ENCODE measurements around the gene C5orf46.

Gene C5orf46

DNA sequence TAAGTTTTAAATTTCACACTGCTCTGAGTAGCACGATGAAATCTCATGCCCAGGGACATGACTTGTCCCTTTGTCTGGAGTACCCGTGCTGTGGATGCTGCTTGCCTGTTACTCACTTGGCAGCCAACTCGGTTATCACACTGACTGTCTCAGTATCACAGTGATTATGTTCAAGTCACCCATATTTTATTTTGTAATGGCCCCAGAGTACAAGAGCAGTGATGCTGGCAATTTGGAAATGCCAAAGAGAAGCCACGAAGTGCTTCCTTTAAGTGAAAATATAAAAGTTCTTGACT lies 50.6 kb downstream of the C5orf46 start:
- TF ChIP-seq, protein P1, sequence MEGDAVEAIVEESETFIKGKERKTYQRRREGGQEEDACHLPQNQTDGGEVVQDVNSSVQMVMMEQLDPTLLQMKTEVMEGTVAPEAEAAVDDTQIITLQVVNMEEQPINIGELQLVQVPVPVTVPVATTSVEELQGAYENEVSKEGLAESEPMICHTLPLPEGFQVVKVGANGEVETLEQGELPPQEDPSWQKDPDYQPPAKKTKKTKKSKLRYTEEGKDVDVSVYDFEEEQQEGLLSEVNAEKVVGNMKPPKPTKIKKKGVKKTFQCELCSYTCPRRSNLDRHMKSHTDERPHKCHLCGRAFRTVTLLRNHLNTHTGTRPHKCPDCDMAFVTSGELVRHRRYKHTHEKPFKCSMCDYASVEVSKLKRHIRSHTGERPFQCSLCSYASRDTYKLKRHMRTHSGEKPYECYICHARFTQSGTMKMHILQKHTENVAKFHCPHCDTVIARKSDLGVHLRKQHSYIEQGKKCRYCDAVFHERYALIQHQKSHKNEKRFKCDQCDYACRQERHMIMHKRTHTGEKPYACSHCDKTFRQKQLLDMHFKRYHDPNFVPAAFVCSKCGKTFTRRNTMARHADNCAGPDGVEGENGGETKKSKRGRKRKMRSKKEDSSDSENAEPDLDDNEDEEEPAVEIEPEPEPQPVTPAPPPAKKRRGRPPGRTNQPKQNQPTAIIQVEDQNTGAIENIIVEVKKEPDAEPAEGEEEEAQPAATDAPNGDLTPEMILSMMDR (conservative IDR thresholded peaks at IDR 0.05; ENCODE audit: low read length): no peak
- no peak for DNase-seq (ENCODE audit: low read depth)
- H3K4me3 ChIP-seq (ENCODE audit: low read length): no peak overlapping the region

GRCh38 chr5:147854894-147855773 lies 51.2 kb downstream of the C5orf46 start:
- DNase-seq (ENCODE audit: low read depth): no peak
- TF ChIP-seq, protein P1 (conservative IDR thresholded peaks at IDR 0.05; ENCODE audit: low read length): no peak
- no peak overlapping the region for H3K4me3 ChIP-seq (ENCODE audit: low read length)

DNA sequence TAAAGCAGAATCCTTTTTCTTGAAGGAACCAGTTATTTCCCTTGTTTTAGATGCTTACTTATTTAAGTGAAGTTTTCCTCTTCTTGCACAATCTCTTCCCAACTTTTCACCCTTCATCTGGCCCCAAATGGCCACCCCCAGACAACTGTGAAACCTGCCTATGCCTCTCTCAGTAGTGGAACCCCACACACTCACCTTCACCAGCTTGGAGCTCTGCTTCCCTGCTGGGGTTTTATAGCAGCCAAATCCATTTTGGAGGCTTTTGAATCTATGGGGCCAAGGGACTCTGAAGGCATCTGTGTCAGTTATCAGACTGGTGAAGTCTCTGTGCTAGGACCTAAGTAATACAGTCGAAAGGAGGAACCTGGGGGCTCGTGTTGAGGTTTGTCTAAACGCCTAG lies 52.0 kb downstream of the C5orf46 start:
- TF ChIP-seq, protein P1 (conservative IDR thresholded peaks at IDR 0.05; ENCODE audit: low read length): no peak
- no peak for DNase-seq (ENCODE audit: low read depth)
- no peak overlapping the region for H3K4me3 ChIP-seq (ENCODE audit: low read length)

DNA sequence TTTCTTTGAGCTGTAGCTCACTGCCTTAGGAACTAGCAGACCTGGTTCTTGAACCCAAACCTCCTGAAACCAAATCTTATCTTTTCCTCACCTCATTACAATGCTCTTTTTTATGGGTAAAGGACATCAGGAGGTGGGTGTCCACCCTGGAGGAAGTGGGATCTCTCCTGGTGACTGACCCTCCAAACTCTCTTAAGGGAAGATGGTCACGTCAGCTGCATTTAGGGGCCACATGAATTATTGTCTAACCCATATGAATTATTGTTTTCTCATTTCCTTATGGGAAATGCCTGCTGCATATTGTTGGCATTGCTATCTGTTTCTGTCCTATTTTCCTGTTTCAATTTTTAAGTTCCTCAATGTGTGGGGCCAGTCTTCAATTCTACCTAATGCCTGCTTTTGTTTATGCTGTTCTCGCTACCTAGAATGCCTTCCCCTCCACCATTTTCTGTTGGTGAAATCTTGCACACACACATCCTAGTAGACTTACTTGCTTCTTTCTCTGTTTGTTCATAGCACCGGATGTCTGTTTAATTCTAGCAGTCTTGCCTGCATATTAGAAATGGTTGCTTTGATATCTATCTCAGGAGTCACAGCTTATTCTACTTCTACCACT lies 52.9 kb downstream of the C5orf46 start:
- TF ChIP-seq, protein P1 (conservative IDR thresholded peaks at IDR 0.05; ENCODE audit: low read length): no peak
- H3K4me3 ChIP-seq (ENCODE audit: low read length): no peak overlapping the region
- no peak for DNase-seq (ENCODE audit: low read depth)

GRCh38 chr5:147852365-147852764 lies 54.0 kb downstream of the C5orf46 start:
- no peak for DNase-seq (ENCODE audit: low read depth)
- no peak overlapping the region for H3K4me3 ChIP-seq (ENCODE audit: low read length)
- TF ChIP-seq, protein P1 (conservative IDR thresholded peaks at IDR 0.05; ENCODE audit: low read length): no peak

DNA sequence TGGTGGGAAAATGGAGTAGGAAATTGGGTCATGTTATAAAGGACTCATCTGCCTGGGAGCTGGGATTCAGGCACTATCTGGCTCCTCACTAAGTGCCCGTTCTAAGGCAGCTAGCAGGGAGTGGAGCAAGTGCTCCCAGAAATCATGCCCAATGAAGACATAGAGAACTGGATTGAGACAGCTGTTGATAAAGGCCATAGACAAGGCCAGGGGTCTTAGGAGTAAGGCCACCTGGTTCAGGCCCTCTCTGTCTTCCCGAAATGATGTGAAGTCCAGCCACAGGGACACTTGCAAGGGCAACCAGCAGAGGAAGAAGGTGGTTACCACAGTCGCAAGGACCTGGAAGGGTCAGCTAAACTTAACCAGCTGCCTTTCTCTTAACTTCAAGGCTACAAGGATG lies 54.8 kb downstream of the C5orf46 start:
- TF ChIP-seq, protein P1 (conservative IDR thresholded peaks at IDR 0.05; ENCODE audit: low read length): no peak
- no peak for DNase-seq (ENCODE audit: low read depth)
- no peak overlapping the region for H3K4me3 ChIP-seq (ENCODE audit: low read length)

DNA sequence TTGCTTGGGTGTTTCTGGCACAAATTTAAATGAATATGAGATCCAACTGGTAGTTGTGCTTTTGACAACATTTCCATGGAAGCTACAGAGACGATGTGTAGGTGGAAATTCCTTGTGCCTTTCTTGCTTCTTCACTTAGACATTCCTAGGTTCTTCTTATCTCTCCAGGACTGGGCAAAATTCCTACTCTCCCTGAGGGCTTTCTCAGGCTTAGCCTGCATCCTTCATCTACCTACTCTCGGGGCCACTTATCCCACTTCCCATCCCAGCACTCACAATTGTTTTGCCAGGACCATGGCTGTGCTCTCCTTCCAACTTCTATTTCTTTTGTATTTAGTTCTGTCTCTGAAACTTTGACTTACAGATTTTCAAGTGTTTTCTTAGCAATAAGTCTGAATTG lies 57.1 kb downstream of the C5orf46 start:
- TF ChIP-seq, protein P1 (conservative IDR thresholded peaks at IDR 0.05; ENCODE audit: low read length): no peak
- no peak overlapping the region for H3K4me3 ChIP-seq (ENCODE audit: low read length)
- no peak for DNase-seq (ENCODE audit: low read depth)
